Panc1 (cell line): Measurements from ENCODE around the gene C19orf81. TPM values are rescaled to one million over a fixed set of nuclear protein-coding genes. Genes with fewer than 3 reads are reported as not detected.

Experiments
- ATAC-seq: fragments of 200-7000 bp; cut with Tn5 transposase; 2 replicates; pipeline ENCODE4 v1.9.1; 2020; ENCODE audit warnings: mild to moderate bottlenecking, moderate library complexity
- BruUV-seq: library from RNA; stranded (reverse); fragments of 400-500 nt; replicated peaks from 2 replicates; lab custom pipeline; 2021; lab: Mats Ljungman, UMichigan
- CTCF ChIA-PET: fragments of 300-600 bp; sonication (Branson Sonifier 250); formaldehyde crosslinking; loops from one replicate; lab custom pipeline; 2022; ENCODE audit warnings: antibody characterized with exemption; lab: Charles Lee
- POLR2A ChIA-PET: fragments of 300-600 bp; sonication (Branson Sonifier 250); formaldehyde crosslinking; loops from one replicate; lab custom pipeline; 2022; ENCODE audit warnings: antibody characterized with exemption; lab: Charles Lee
- DNase-seq: peaks from one replicate; pipeline ENCODE4 v3.0.0-alpha.2; 2010; ENCODE audit warnings: low read depth, low spot score
- H3K27ac ChIP-seq: 2 replicates; pipeline ENCODE4 v1.5.1; 2011; ENCODE audit warnings: mild to moderate bottlenecking, low read length, inconsistent platforms
- H3K27me3 ChIP-seq: fragments of 200-500 bp; sonication (Bioruptor generic); 2 replicates; pipeline ENCODE4 v1.6.0; 2014; ENCODE audit warnings: low read length, inconsistent platforms; ENCODE audit not compliant: control insufficient read depth, insufficient read depth
- H3K36me3 ChIP-seq: fragments of 200-500 bp; sonication (Bioruptor generic); 2 replicates; pipeline ENCODE4 v1.5.1; 2014; ENCODE audit warnings: inconsistent platforms, mild to moderate bottlenecking, low read length, moderate library complexity; ENCODE audit not compliant: control insufficient read depth, insufficient read depth
- H3K4me1 ChIP-seq: 2 replicates; pipeline ENCODE4 v1.5.1; 2011; ENCODE audit warnings: inconsistent platforms, mild to moderate bottlenecking, low read length, moderate library complexity; ENCODE audit not compliant: control insufficient read depth, insufficient read depth
- H3K4me3 ChIP-seq, 2 experiments: 2 replicates each; pipeline ENCODE4 v1.5.1; 2011 to 2012; ENCODE audit warnings: low read depth in 2 of 2, low read length in 2 of 2, mild to moderate bottlenecking in 2 of 2, inconsistent platforms in 1 of 2, moderate library complexity in 1 of 2
- H3K9me3 ChIP-seq: fragments of 200-500 bp; sonication (Bioruptor generic); 2 replicates; pipeline ENCODE4 v1.5.1; 2014; ENCODE audit warnings: low read depth, mild to moderate bottlenecking, inconsistent platforms, low read length, moderate library complexity; ENCODE audit not compliant: control insufficient read depth, insufficient read depth
- CTCF ChIP-seq: fragments of 450-650 bp; IDR thresholded peaks from 2 replicates; pipeline ENCODE4 v1.5.1; 2017; ENCODE audit warnings: mild to moderate bottlenecking
- POLR2AphosphoS5 ChIP-seq: IDR thresholded peaks from 2 replicates; pipeline ENCODE4 v1.6.1; 2012; ENCODE audit warnings: mild to moderate bottlenecking, low read depth, low read length, moderate library complexity
- REST ChIP-seq, 2 experiments: IDR thresholded peaks; 2 replicates each; pipeline ENCODE4 v1.6.1; 2011 to 2012; ENCODE audit warnings: low read depth in 2 of 2, control low read depth in 1 of 2, low read length in 1 of 2, mild to moderate bottlenecking in 1 of 2, moderate library complexity in 1 of 2; ENCODE audit not compliant: insufficient read depth in 1 of 2
- SIN3A ChIP-seq: IDR thresholded peaks from 2 replicates; pipeline ENCODE4 v1.6.1; 2012; ENCODE audit warnings: low read depth, mild to moderate bottlenecking, low read length, moderate library complexity, borderline replicate concordance; ENCODE audit not compliant: insufficient read depth
- TCF7L2 ChIP-seq: IDR thresholded peaks from 2 replicates; pipeline ENCODE4 v1.6.1; 2011; ENCODE audit warnings: mild to moderate bottlenecking, low read depth, low read length, inconsistent platforms
- in situ Hi-C: cut with HindIII; loops from 2 replicates; pipeline ENCODE4 v1.10.0; 2016; ENCODE audit warnings: low sequenced_read_pairs, low pct_unique_long_range_greater_than_20kb
- intact Hi-C: fragments of 100-400 bp; cut with micrococcal nuclease; formaldehyde crosslinking; loops from one replicate; pipeline ENCODE4 v1.10.0; 2022; ENCODE audit not compliant: unreplicated experiment
- total RNA-seq: library from RNA; stranded (reverse); gene quantifications from one replicate; pipeline ENCODE4 v1.2.1, GENCODE V29; 2021; ENCODE audit not compliant: unreplicated experiment

Gene C19orf81
- total RNA-seq, 1 experiment from 2014 or later, result 0.98 TPM

GRCh38 chr19:50626795-50627194, 22.4 kb upstream of the C19orf81 start:
- H3K4me3 ChIP-seq, result no peak overlapping the region
- H3K4me1 ChIP-seq, result no peaks in the 10 kb centered on the region
- no peaks in the 10 kb centered on the region for H3K9me3 ChIP-seq
- no peak for TF ChIP-seq REST (IDR thresholded peaks at IDR 0.05; ENCODE audit: insufficient read depth in 1 of 2, low read depth in 2 of 2, low read length in 1 of 2)
- TF ChIP-seq POLR2AphosphoS5, result no peak
- no peak for TF ChIP-seq CTCF
- no peak for TF ChIP-seq SIN3A
- no peak for TF ChIP-seq TCF7L2
- POLR2A ChIA-PET, result no interaction called here
- BruUV-seq, result no TSS peak
- H3K27me3 ChIP-seq, result no peaks in the 10 kb centered on the region
- ATAC-seq (no peak), DNase-seq (no peak)
- no peak overlapping the region for H3K27ac ChIP-seq
- intact Hi-C loops, result no loop called here
- in situ Hi-C loops, result no loop called here
- CTCF ChIA-PET, result no interaction called here
- no peaks in the 10 kb centered on the region for H3K36me3 ChIP-seq

- in situ Hi-C loops (no loop called here), intact Hi-C loops (no loop called here)
- CTCF ChIA-PET, result no interaction called here
- DNase-seq (no peak), ATAC-seq (no peak)
- no TSS peak for BruUV-seq
- Histone ChIP-seq H3K4me3 (no peak overlapping the region), H3K27me3 (no peaks in the 10 kb centered on the region), H3K36me3 (no peaks in the 10 kb centered on the region), H3K27ac (no peak overlapping the region), H3K9me3 (no peaks in the 10 kb centered on the region), H3K4me1 (no peaks in the 10 kb centered on the region)
- TF ChIP-seq TCF7L2 (no peak), CTCF (no peak), REST (IDR thresholded peaks at IDR 0.05; ENCODE audit: insufficient read depth in 1 of 2, low read depth in 2 of 2, low read length in 1 of 2) (no peak), POLR2AphosphoS5 (no peak), SIN3A (no peak)
- POLR2A ChIA-PET, result no interaction called here
Measured at GRCh38 chr19:50628146-50628545, 21.1 kb upstream of the C19orf81 start.
